GM12874 (cell line): ENCODE measurements around the gene HDAC9.

Experiments used
- CTCF ChIP-seq: IDR thresholded peaks from 2 replicates; pipeline ENCODE4 v1.5.1; 2011; ENCODE audit warnings: low read depth, mild to moderate bottlenecking, control low read depth, low read length, moderate library complexity; ENCODE audit not compliant: insufficient read depth

Gene HDAC9

GRCh38 chr7:18861514-18862118, 366.1 kb downstream of the HDAC9 start:
- no peak for TF ChIP-seq CTCF

GRCh38 chr7:18864967-18865366, 369.4 kb downstream of the HDAC9 start:
- TF ChIP-seq CTCF, result no peak

- no peak for TF ChIP-seq CTCF
Observed at GRCh38 chr7:18866359-18867036, 370.9 kb downstream of the HDAC9 start.

GRCh38 chr7:18872344-18872743, 376.8 kb downstream of the HDAC9 start:
- TF ChIP-seq CTCF, result no peak

GRCh38 chr7:18873734-18874336, 378.3 kb downstream of the HDAC9 start:
- no peak for TF ChIP-seq CTCF

GRCh38 chr7:18874880-18875279, 379.3 kb downstream of the HDAC9 start:
- TF ChIP-seq CTCF, result no peak

- TF ChIP-seq CTCF, result no peak
Observed at GRCh38 chr7:18877874-18878273, 382.3 kb downstream of the HDAC9 start.
